MM.1S (cell line): ENCODE data around the gene KIRREL3.

ENCODE experiments used
- EZH2 ChIP-seq: fragments of 300-600 bp; sonication (generic); optimal IDR thresholded peaks from 2 replicates; pipeline ENCODE3; 2017; ENCODE audit warnings: low read depth, mild to moderate bottlenecking, antibody characterized with exemption, low read length, mixed read lengths
- TF ChIP-seq, protein P1 (sequence below): fragments of 300-600 bp; sonication (generic); IDR thresholded peaks from 2 replicates; pipeline ENCODE4 v1.5.1; 2016; ENCODE audit warnings: antibody characterized with exemption, low read length, mixed read lengths

DNA sequence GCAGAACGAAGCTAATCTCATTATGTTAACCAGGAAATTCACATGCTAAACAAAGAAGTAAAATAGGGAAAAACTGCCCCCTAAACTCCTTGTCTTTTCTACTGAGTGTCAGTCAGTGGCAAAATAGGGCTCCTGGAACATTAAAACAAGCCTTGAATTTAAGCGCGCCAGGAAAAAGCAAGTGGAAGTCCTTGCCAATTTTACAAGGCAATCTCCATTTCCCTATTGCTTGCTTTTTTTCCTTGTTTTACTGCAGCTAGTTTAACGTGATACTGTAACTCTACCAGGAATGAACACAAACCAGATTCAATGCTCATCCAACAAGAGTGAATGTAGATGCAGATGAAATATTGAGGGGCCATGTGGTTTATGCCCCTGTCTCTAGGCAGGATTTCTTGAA lies 28.1 kb upstream of the KIRREL3 start:
- no peak for TF ChIP-seq EZH2
- TF ChIP-seq, protein P1, sequence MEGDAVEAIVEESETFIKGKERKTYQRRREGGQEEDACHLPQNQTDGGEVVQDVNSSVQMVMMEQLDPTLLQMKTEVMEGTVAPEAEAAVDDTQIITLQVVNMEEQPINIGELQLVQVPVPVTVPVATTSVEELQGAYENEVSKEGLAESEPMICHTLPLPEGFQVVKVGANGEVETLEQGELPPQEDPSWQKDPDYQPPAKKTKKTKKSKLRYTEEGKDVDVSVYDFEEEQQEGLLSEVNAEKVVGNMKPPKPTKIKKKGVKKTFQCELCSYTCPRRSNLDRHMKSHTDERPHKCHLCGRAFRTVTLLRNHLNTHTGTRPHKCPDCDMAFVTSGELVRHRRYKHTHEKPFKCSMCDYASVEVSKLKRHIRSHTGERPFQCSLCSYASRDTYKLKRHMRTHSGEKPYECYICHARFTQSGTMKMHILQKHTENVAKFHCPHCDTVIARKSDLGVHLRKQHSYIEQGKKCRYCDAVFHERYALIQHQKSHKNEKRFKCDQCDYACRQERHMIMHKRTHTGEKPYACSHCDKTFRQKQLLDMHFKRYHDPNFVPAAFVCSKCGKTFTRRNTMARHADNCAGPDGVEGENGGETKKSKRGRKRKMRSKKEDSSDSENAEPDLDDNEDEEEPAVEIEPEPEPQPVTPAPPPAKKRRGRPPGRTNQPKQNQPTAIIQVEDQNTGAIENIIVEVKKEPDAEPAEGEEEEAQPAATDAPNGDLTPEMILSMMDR: no peak
